SU-DHL-6 (cell line): ENCODE results near the gene NOL9.

Experiments used
- H2AFZ ChIP-seq: fragments of 200-600 bp; sonication (generic); 2 replicates; pipeline ENCODE4 v1.6.1; 2014; ENCODE audit warnings: low read depth, mild to moderate bottlenecking, moderate library complexity, mixed read lengths, antibody characterized with exemption, low read length; ENCODE audit not compliant: severe bottlenecking
- H3F3A ChIP-seq: fragments of 200-600 bp; shearing (Covaris generic); 2 replicates; pipeline ENCODE4 v1.6.0; 2016; ENCODE audit warnings: antibody characterized with exemption, mild to moderate bottlenecking; ENCODE audit not compliant: insufficient read depth
- H3K27ac ChIP-seq: fragments of 200-600 bp; sonication (generic); 2 replicates; pipeline ENCODE4 v1.5.1; 2016; ENCODE audit warnings: low read depth, mild to moderate bottlenecking, low read length, moderate library complexity, mixed read lengths
- H3K27me3 ChIP-seq: fragments of 200-600 bp; sonication (generic), shearing (Covaris generic); 2 replicates; pipeline ENCODE4 v1.6.0; 2014; ENCODE audit warnings: mild to moderate bottlenecking, low read length
- H3K36me3 ChIP-seq: fragments of 200-600 bp; sonication (generic); 2 replicates; pipeline ENCODE4 v1.6.1; 2014; ENCODE audit warnings: mild to moderate bottlenecking, low read length, mixed read lengths
- H3K4me2 ChIP-seq: fragments of 300-600, 200-600 bp; shearing (Covaris generic), sonication (generic); 2 replicates; pipeline ENCODE4 v1.6.0; 2014; ENCODE audit warnings: low read length, low read depth, mild to moderate bottlenecking; ENCODE audit not compliant: poor library complexity, severe bottlenecking
- H3K4me3 ChIP-seq: fragments of 200-600 bp; sonication (generic); 2 replicates; pipeline ENCODE4 v1.5.1; 2014; ENCODE audit warnings: antibody characterized with exemption, low read length, mild to moderate bottlenecking, mixed read lengths; ENCODE audit not compliant: insufficient read depth, poor library complexity, severe bottlenecking
- H3K79me2 ChIP-seq: fragments of 200-600 bp; sonication (generic); 2 replicates; pipeline ENCODE4 v1.6.1; 2014; ENCODE audit warnings: mild to moderate bottlenecking, low read length, moderate library complexity; ENCODE audit not compliant: insufficient read depth
- H3K9ac ChIP-seq: fragments of 200-600 bp; sonication (generic); 2 replicates; pipeline ENCODE4 v1.7.0; 2014; ENCODE audit warnings: mild to moderate bottlenecking, low read length
- H3K9me2 ChIP-seq: fragments of 200-600 bp; sonication (generic); replicated peaks from 2 replicates; pipeline ENCODE4 v1.6.1; 2014; ENCODE audit warnings: low read length; ENCODE audit not compliant: insufficient read depth
- H3K9me3 ChIP-seq: fragments of 200-600 bp; sonication (generic); 2 replicates; pipeline ENCODE4 v1.6.1; 2014; ENCODE audit warnings: low read length, mixed read lengths; ENCODE audit not compliant: insufficient read depth
- H4K20me1 ChIP-seq: fragments of 200-600 bp; sonication (generic); 2 replicates; pipeline ENCODE4 v1.6.1; 2014; ENCODE audit warnings: low read depth, mild to moderate bottlenecking, antibody characterized with exemption, low read length, moderate library complexity, mixed read lengths
- EZH2phosphoT487 ChIP-seq: fragments of 200-600 bp; sonication (generic), shearing (Covaris generic); conservative IDR thresholded peaks from 2 replicates; pipeline ENCODE4 v1.6.1; 2018; ENCODE audit warnings: mild to moderate bottlenecking, antibody characterized with exemption, low read length, moderate library complexity, mixed read lengths
- TF ChIP-seq, protein P1 (sequence below): fragments of 200-600 bp; sonication (generic); IDR thresholded peaks from one replicate; pipeline ENCODE4 v1.5.1; 2017; ENCODE audit warnings: antibody characterized with exemption, mild to moderate bottlenecking, low read length, moderate library complexity; ENCODE audit not compliant: insufficient read depth, poor library complexity, severe bottlenecking

The NOL9 gene

GRCh38 chr1:6591222-6591621 is 36.9 kb upstream of the NOL9 start:
- Histone ChIP-seq H2AFZ (no peak overlapping the region), H3K4me3 (no peak overlapping the region), H3K36me3 (no peaks in the 10 kb centered on the region), H3F3A (no peaks in the 10 kb centered on the region), H3K9ac (no peak overlapping the region), H3K27me3 (no peaks in the 10 kb centered on the region), H3K79me2 (no peaks in the 10 kb centered on the region), H3K9me2 (no peaks in the 10 kb centered on the region), H4K20me1 (no peaks in the 10 kb centered on the region), H3K9me3 (no peaks in the 10 kb centered on the region), H3K27ac (no peak overlapping the region), H3K4me2 (no peak overlapping the region)
- TF ChIP-seq EZH2phosphoT487: no peak
- TF ChIP-seq, protein P1, sequence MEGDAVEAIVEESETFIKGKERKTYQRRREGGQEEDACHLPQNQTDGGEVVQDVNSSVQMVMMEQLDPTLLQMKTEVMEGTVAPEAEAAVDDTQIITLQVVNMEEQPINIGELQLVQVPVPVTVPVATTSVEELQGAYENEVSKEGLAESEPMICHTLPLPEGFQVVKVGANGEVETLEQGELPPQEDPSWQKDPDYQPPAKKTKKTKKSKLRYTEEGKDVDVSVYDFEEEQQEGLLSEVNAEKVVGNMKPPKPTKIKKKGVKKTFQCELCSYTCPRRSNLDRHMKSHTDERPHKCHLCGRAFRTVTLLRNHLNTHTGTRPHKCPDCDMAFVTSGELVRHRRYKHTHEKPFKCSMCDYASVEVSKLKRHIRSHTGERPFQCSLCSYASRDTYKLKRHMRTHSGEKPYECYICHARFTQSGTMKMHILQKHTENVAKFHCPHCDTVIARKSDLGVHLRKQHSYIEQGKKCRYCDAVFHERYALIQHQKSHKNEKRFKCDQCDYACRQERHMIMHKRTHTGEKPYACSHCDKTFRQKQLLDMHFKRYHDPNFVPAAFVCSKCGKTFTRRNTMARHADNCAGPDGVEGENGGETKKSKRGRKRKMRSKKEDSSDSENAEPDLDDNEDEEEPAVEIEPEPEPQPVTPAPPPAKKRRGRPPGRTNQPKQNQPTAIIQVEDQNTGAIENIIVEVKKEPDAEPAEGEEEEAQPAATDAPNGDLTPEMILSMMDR: no peak

DNA sequence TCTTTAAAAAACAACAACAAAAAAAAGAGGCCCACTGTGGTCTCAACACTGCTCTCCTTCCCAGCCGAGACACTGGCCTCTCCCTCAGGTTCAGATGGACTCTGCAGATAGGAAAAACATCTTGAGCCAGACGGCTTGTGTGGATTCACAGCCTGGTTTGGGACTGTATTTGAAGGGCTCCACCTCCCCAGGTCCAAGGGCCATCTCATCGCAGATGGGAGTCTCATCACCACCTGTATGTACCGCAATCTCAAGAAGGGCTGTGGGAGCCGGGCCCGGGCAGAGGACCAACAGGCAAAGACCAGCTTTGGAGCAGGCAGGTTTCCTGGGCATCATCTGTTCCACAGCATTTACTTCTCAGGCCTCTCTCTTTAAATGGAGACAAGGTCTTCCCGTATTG is 35.7 kb upstream of the NOL9 start:
- Histone ChIP-seq H3K4me2 (no peak overlapping the region), H3K79me2 (no peaks in the 10 kb centered on the region), H2AFZ (no peak overlapping the region), H3F3A (no peaks in the 10 kb centered on the region), H3K27ac (no peak overlapping the region), H4K20me1 (no peaks in the 10 kb centered on the region), H3K9me2 (no peaks in the 10 kb centered on the region), H3K27me3 (no peaks in the 10 kb centered on the region), H3K36me3 (no peaks in the 10 kb centered on the region), H3K9me3 (no peaks in the 10 kb centered on the region), H3K9ac (no peak overlapping the region), H3K4me3 (no peak overlapping the region)
- TF ChIP-seq EZH2phosphoT487: no peak
- TF ChIP-seq, protein P1: no peak

- Histone ChIP-seq H2AFZ (no peak overlapping the region), H3K9ac (no peak overlapping the region), H3F3A (no peaks in the 10 kb centered on the region), H3K27me3 (no peaks in the 10 kb centered on the region), H3K4me2 (no peak overlapping the region), H3K9me2 (no peaks in the 10 kb centered on the region), H3K27ac (no peak overlapping the region), H3K9me3 (no peaks in the 10 kb centered on the region), H3K36me3 (no peaks in the 10 kb centered on the region), H4K20me1 (no peaks in the 10 kb centered on the region), H3K79me2 (no peaks in the 10 kb centered on the region), H3K4me3 (no peak overlapping the region)
- no peak for TF ChIP-seq EZH2phosphoT487
- TF ChIP-seq, protein P1: no peak
These were observed 34.7 kb upstream of the NOL9 start for GRCh38 chr1:6588893-6589520.
